Breast epithelium (tissue), 4 donors: Measurements from ENCODE around the gene CTF1. TPM values are rescaled to one million over a fixed set of nuclear protein-coding genes. Genes with fewer than 3 reads are reported as not detected.

Experiments used
- DNase-seq, 2 donors: peaks; one replicate each; pipeline ENCODE4 v3.0.0-alpha.2; 2019; ENCODE audit warnings: low spot score in 2 of 2
- H3K27ac ChIP-seq, 2 donors: fragments of 200-600 bp; sonication (generic) in 1 of 2; one replicate each; pipeline ENCODE4 v1.5.1; 2016 to 2019; ENCODE audit warnings: mild to moderate bottlenecking in 1 of 2
- H3K27me3 ChIP-seq, 2 donors: fragments of 200-600 bp; sonication (generic) in 1 of 2; one replicate each; pipeline versions ENCODE4 v1.5.1 to v1.6.0; 2017 to 2019; ENCODE audit warnings: control low read depth in 1 of 2, mild to moderate bottlenecking in 1 of 2
- H3K36me3 ChIP-seq: fragments of 200-600 bp; one replicate; pipeline ENCODE4 v1.5.1; 2019
- H3K4me1 ChIP-seq, 2 donors: fragments of 200-600 bp; sonication (generic); one replicate each; pipeline ENCODE4 v1.5.1; 2016 to 2019; ENCODE audit warnings: control low read depth in 1 of 2
- H3K4me3 ChIP-seq, 3 donors: fragments of 200-600 bp; sonication (generic); 1 replicate in 2 of 3; 2 replicates in 1 of 3; pipeline ENCODE4 v1.5.1; 2016 to 2019; ENCODE audit warnings: mild to moderate bottlenecking in 3 of 3, moderate library complexity in 2 of 3
- H3K9me3 ChIP-seq, 2 donors: fragments of 200-600 bp; sonication (generic) in 1 of 2; one replicate each; pipeline ENCODE4 v1.5.1; 2016 to 2019; ENCODE audit warnings: control low read depth in 1 of 2
- CTCF ChIP-seq, 3 donors: fragments of 450-650 bp; IDR thresholded peaks; one replicate each; pipeline ENCODE4 v1.5.1; 2016 to 2017; ENCODE audit warnings: antibody characterized with exemption in 3 of 3, mild to moderate bottlenecking in 3 of 3, moderate library complexity in 3 of 3
- POLR2A ChIP-seq: fragments of 450-650 bp; IDR thresholded peaks from one replicate; pipeline ENCODE4 v1.6.1; 2016; ENCODE audit warnings: antibody characterized with exemption, mild to moderate bottlenecking, moderate library complexity
- POLR2AphosphoS5 ChIP-seq, 3 donors: sonication (generic); formaldehyde crosslinking; IDR thresholded peaks; one replicate each; pipeline ENCODE4 v1.6.1; 2017; ENCODE audit warnings: antibody characterized with exemption in 3 of 3
- intact Hi-C: fragments of 100-400 bp; cut with DNase I; formaldehyde crosslinking; loops from one replicate; pipeline ENCODE4 v1.15.1; 2023; ENCODE audit warnings: low total_unique reads
- total RNA-seq, 3 donors: library from RNA; depleted of rRNA; stranded (reverse); fragments of >200 nt; gene quantifications; one replicate each; pipeline ENCODE4 v1.1.0, GENCODE V29; 2016

CTF1 gene
- total RNA-seq, 3 donors from 2014 or later, result 2.6 to 4.5 (median 3.4) TPM

DNA sequence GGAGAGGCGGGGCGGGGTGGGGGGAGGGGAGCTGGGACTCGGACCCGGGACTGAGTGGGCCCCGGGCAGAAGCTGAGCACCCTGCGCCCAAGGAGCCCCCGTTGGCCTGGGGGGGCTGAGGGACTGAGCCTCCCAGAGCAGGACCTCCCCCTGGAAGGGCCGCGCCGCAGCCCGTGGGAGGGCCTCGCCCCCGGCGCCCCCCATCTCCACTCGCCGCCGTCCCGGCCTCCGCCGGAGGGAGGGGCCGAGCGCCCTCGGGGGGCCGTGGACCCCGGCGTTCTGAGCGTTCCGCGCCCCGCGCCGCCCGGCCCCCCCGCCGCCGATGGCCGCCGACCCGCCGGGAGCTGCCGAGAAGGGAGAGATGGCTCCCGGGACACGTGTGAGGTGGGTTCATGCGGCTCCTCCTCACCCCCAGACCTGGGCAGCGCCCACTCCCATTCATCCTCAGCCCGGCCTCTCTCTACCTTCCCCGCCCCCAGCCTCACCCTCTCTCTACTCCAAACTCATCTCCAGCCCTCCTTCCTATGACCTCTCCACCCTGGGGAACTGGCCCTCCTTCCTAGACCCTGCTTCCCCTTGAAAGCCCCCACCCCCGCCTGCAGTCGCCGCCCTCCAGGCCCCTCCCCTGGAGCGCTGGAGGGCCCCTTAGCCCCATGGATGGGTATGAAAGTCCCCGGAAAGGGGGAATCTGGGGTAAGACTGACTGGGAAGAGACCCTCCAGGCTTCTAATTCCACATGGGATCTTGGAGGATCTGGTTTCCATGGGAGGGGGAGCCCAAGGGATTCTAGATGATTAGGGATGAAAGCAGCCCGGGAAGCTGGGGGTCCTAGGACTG is 27.9 kb downstream of the CTF1 start:
- intact Hi-C loops, result no loop called here
- H3K36me3 ChIP-seq, result no peaks in the 10 kb centered on the region
- peaks cover 0 to 7% of the 10 kb centered on the region in 2 donors for H3K4me1 ChIP-seq
- peak overlapping the region; percentile 94 to 97 for H3K27ac ChIP-seq
- no peaks in the 10 kb centered on the region for H3K9me3 ChIP-seq
- H3K27me3 ChIP-seq, result no peaks in the 10 kb centered on the region
- TF ChIP-seq CTCF (IDR thresholded peaks at IDR 0.05), result no peak
- no peak for TF ChIP-seq POLR2A
- no peak for TF ChIP-seq POLR2AphosphoS5 (IDR thresholded peaks at IDR 0.05)
- DNase-seq, result no peak
- H3K4me3 ChIP-seq, result peak overlapping the region; percentile 65 to 85 (median 67)

DNA sequence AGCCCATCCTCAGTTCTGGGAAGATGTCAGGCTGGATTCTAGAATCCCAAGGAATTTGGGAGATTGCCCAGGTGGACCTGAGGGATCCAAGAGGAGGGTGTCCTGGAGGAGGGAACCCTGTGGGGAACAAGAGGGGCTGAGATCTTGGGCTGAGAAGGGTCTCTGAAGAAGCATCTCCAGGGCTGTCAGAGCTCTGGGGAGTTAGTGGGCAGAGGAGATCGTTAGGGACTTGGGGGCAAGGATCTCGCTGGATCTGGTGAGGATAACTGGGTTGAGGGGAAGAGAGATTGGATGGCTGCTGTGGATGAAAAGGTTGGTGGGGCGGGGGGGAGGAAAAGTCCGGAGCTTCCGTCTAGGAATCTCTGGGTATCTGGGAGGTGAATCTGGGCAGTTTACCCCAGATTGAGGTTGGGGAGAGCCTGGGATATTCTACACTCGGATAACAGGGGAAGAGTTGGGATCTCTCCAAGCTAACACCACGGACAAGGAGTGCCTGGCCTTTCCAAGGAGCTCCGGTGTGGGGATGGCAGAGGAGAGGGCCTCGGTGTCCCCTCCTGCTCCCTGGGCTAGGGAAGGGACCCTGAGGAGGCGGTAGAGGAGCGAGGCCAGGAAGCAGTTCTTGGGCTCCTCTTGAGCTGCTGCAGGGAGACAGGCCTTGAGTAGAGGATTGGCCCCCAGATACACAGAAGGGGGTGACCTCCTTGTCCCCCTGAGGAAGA is 28.7 kb downstream of the CTF1 start:
- peaks cover 0 to 7% of the 10 kb centered on the region in 2 donors for H3K4me1 ChIP-seq
- no peaks in the 10 kb centered on the region for H3K27me3 ChIP-seq
- no peak for TF ChIP-seq POLR2A
- TF ChIP-seq POLR2AphosphoS5 (IDR thresholded peaks at IDR 0.05), result no peak
- TF ChIP-seq CTCF (IDR thresholded peaks at IDR 0.05), result no peak
- H3K9me3 ChIP-seq, result no peaks in the 10 kb centered on the region
- H3K36me3 ChIP-seq, result no peaks in the 10 kb centered on the region
- peak overlapping the region; percentile 94 to 97 for H3K27ac ChIP-seq
- intact Hi-C loops, result no loop called here
- no peak for DNase-seq
- H3K4me3 ChIP-seq, result peak overlapping the region; percentile 65 to 85 (median 67)

DNA sequence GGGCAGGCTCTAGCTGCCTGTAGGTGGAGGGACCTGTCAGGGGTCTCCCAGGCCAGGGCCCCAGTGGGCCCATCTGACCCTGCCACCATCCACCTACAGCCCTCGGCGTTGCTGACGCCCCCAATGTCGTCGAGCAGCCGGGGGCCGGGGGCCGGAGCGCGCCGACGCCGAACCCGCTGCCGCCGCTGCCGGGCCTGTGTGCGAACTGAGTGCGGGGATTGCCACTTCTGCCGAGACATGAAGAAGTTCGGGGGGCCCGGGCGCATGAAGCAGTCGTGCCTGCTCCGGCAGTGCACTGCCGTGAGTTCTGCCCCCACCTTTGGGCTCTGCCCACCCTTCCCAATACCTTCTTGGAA is 29.2 kb downstream of the CTF1 start:
- intact Hi-C loops, result no loop called here
- Histone ChIP-seq H3K4me1 (peaks cover 0 to 7% of the 10 kb centered on the region in 2 donors), H3K27me3 (no peaks in the 10 kb centered on the region), H3K36me3 (no peaks in the 10 kb centered on the region), H3K4me3 (no peak overlapping the region), H3K9me3 (no peaks in the 10 kb centered on the region), H3K27ac (peak overlapping the region; percentile 94 to 97)
- no peak for DNase-seq
- TF ChIP-seq CTCF (IDR thresholded peaks at IDR 0.05), result no peak
- no peak for TF ChIP-seq POLR2A

- intact Hi-C loops, result no loop called here
- Histone ChIP-seq H3K4me3 (no peak overlapping the region), H3K27ac (peak overlapping the region in 1 of 2 donors; percentile 94), H3K4me1 (peaks cover 0 to 7% of the 10 kb centered on the region in 2 donors), H3K9me3 (no peaks in the 10 kb centered on the region), H3K36me3 (no peaks in the 10 kb centered on the region), H3K27me3 (no peaks in the 10 kb centered on the region)
- TF ChIP-seq POLR2AphosphoS5 (IDR thresholded peaks at IDR 0.05) (no peak), CTCF (IDR thresholded peaks at IDR 0.05) (no peak), POLR2A (no peak)
- no peak for DNase-seq
Measured at GRCh38 chr16:30925995-30926811, 29.8 kb downstream of the CTF1 start.
